ENCODE results near the gene NAV2. TPM values are rescaled to one million over a fixed set of nuclear protein-coding genes. Genes with fewer than 3 reads are reported as not detected.
"Not testable (repeated sequence)": the region's sequence is repeated elsewhere in the genome, so short reads cannot be mapped to it uniquely, and the experiment has no call there.

NAV2 gene
- total and polyA plus RNA-seq, 7 donors = 1.2 to 62.6 (median 22.1) TPM

DNA sequence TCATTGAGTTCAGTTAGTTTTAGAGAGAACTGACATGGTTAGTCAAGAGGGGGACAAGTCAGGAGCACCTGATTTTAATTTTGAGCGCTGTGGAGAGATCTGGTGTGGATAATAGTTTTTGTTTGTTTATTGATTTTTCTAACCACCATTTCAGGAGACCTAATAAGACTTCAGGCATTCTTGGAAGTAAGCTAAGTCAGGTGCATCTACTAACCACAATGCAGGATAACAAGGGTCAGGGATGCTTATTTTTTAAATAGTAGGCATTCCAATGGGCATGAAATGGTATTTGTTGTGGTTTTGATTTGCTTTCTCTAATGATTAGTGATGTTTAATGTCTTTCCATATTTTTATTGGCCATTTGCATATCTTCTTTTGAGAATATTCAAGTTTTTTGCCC is 212.1 kb downstream of the NAV2 start:
- no peak for DNase-seq
- H3K36me3 ChIP-seq = no peaks in the 10 kb centered on the region
- intact Hi-C loops (cut with DNase I) = no loop called here
- no peaks in the 10 kb centered on the region for H3K27me3 ChIP-seq
- H3K27ac ChIP-seq = no peak overlapping the region
- TF ChIP-seq POLR2A (IDR thresholded peaks at IDR 0.05) = no peak
- no peak for TF ChIP-seq POLR2AphosphoS5 (IDR thresholded peaks at IDR 0.05)
- TF ChIP-seq, protein P1, sequence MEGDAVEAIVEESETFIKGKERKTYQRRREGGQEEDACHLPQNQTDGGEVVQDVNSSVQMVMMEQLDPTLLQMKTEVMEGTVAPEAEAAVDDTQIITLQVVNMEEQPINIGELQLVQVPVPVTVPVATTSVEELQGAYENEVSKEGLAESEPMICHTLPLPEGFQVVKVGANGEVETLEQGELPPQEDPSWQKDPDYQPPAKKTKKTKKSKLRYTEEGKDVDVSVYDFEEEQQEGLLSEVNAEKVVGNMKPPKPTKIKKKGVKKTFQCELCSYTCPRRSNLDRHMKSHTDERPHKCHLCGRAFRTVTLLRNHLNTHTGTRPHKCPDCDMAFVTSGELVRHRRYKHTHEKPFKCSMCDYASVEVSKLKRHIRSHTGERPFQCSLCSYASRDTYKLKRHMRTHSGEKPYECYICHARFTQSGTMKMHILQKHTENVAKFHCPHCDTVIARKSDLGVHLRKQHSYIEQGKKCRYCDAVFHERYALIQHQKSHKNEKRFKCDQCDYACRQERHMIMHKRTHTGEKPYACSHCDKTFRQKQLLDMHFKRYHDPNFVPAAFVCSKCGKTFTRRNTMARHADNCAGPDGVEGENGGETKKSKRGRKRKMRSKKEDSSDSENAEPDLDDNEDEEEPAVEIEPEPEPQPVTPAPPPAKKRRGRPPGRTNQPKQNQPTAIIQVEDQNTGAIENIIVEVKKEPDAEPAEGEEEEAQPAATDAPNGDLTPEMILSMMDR (IDR thresholded peaks at IDR 0.05) = no peak
- no peak for TF ChIP-seq EP300 (IDR thresholded peaks at IDR 0.05)
- no peak overlapping the region for H3K4me3 ChIP-seq
- H3K4me1 ChIP-seq = peaks cover 0 to 87% (median 61%) of the 10 kb centered on the region in 4 donors
- 58 to 72% methylated on average over 1 of the region's 1 CpG for WGBS, 2 donors
- H3K9me3 ChIP-seq = no peaks in the 10 kb centered on the region

DNA sequence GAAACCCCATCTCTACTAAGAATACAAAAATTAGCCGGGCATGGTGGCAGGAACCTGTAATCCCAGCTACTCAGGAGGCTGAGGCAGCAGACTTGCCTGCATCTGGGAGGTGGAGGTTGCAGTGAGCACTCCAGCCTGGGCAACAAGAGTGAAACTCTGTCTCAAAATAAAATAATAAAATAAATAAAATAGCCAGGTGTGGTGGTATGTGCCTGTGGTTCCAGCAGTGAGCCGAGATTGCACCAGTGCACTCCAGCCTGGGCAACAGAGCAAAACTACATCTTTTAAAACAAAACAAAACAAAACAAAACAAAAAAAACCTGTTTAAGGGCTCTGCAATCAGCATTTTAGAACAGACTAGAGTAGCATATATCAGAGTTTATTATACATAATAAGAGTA is 214.8 kb downstream of the NAV2 start:
- H3K36me3 ChIP-seq; intact Hi-C loops (cut with DNase I); H3K4me3 ChIP-seq; DNase-seq; H3K9me3 ChIP-seq; H3K27me3 ChIP-seq: not testable (repeated sequence)
- Histone ChIP-seq H3K4me1 (peaks cover 0 to 86% (median 62%) of the 10 kb centered on the region in 4 donors), H3K27ac (peak overlapping the region; percentile 28 to 65 (median 57))
- 91 to 92% methylated on average over 2 of the region's 2 CpGs for WGBS, 2 donors

DNA sequence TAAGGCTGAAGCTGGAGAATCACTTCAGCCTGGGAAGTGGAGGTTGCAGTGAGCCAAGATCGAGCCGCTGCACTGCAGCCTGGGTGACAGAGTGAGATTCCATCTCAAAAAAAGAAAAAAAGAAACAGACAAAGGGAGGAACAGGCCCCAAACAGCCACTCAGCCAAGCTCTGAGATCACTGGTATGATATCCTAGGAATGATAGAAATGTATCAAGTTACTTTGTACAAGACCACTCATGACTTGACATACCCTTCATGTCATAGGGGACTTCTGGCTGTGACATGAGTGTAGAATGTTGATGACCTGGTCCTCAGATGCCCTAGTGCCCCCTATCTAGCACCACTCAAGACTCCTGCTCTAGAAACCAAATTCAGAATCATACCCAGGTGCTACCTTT is 216.5 kb downstream of the NAV2 start:
- WGBS, 2 donors = 81 to 96% methylated on average over 2 of the region's 2 CpGs
- TF ChIP-seq, protein P1 (IDR thresholded peaks at IDR 0.05) = no peak
- no peak for TF ChIP-seq EP300 (IDR thresholded peaks at IDR 0.05)
- no peak for TF ChIP-seq POLR2A (IDR thresholded peaks at IDR 0.05)
- TF ChIP-seq POLR2AphosphoS5 (IDR thresholded peaks at IDR 0.05) = no peak
- H3K27me3 ChIP-seq = no peaks in the 10 kb centered on the region
- H3K36me3 ChIP-seq = peaks cover 0 to 12% (median 6%) of the 10 kb centered on the region in 4 donors
- no peaks in the 10 kb centered on the region for H3K9me3 ChIP-seq
- intact Hi-C loops (cut with DNase I) = no loop called here
- peaks cover 0 to 87% (median 77%) of the 10 kb centered on the region in 4 donors for H3K4me1 ChIP-seq
- H3K4me3 ChIP-seq = no peak overlapping the region
- no peak for DNase-seq
- peak overlapping the region; percentile 3 to 82 (median 74) for H3K27ac ChIP-seq

DNA sequence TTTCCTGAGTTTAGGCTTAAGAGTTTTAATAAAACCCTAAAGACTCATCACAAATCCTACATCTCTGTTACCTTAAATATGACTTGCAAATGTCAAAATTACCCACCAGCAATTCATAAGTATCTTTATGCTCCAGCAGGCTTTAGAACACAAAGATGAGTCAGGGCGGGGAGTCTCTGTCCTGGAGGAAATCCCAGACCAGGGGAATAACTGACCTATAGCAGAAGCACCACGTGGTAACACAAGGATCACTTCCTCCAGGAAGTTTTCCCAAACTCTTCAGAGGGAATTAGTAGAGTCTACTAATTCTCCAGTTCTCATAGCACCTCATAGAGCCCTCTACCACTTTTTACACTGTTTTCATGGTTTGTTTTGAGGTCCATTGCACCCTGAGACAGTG is 217.0 kb downstream of the NAV2 start:
- H3K9me3 ChIP-seq = no peaks in the 10 kb centered on the region
- TF ChIP-seq, protein P1 (IDR thresholded peaks at IDR 0.05) = no peak
- TF ChIP-seq POLR2AphosphoS5 (IDR thresholded peaks at IDR 0.05) = no peak
- no peak overlapping the region for H3K4me3 ChIP-seq
- peak overlapping the region; percentile 3 to 82 (median 74) for H3K27ac ChIP-seq
- H3K36me3 ChIP-seq = peaks cover 0 to 15% (median 6%) of the 10 kb centered on the region in 4 donors
- H3K4me1 ChIP-seq = peaks cover 0 to 88% (median 82%) of the 10 kb centered on the region in 4 donors
- no peaks in the 10 kb centered on the region for H3K27me3 ChIP-seq
- intact Hi-C loops (cut with DNase I) = no loop called here
- 75 to 84% methylated on average over 2 of the region's 2 CpGs for WGBS, 2 donors
- DNase-seq = no peak

DNA sequence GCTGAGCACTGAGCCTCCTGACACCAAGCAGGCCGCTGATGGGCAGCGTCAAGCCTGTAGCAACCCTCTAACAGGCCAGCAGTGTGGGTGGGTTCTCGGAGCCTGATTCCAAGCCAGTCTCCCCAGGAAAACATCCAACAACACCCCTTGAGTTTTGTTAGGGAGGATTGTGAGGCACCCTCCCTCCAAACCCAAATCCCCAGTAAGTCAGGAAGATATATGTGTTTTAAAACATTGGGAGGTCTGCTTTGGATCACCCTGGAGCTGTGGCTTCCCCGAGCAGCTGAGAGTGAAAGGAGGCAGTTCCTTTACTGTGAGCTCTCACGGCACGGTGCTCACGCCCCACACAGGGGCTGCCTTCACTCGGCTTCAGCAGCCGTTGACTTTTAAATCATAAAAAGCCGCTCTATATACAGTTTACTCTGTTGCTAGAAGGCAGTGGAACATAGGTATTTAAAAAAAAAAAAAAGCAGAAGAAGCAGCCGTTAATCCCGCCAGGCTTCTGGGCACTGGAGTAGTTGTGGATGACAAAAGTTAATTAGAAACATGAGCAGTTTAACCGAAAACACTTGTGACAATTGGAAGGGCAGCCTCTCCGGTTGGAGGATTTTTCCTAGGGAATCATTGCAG is 218.6 kb downstream of the NAV2 start:
- TF ChIP-seq, protein P1 (IDR thresholded peaks at IDR 0.05) = no peak
- no peak for TF ChIP-seq POLR2A (IDR thresholded peaks at IDR 0.05)
- TF ChIP-seq EP300 (IDR thresholded peaks at IDR 0.05) = peak in 3 of 4 donors; percentile 42 to 76 (median 61)
- peak; percentile 90 to 96 (median 92) for TF ChIP-seq POLR2AphosphoS5 (IDR thresholded peaks at IDR 0.05)
- peak overlapping the region in 1 of 4 donors; percentile 14 for H3K4me3 ChIP-seq
- 71 to 72% methylated on average over 14 of the region's 14 CpGs for WGBS, 2 donors

More for the DNA sequence above, 218.6 kb downstream of the NAV2 start:
- Histone ChIP-seq H3K9me3 (no peaks in the 10 kb centered on the region), H3K4me1 (peaks cover 0 to 94% (median 88%) of the 10 kb centered on the region in 4 donors), H3K36me3 (peaks cover 0 to 22% (median 6%) of the 10 kb centered on the region in 4 donors), H3K27me3 (no peaks in the 10 kb centered on the region), H3K27ac (peak overlapping the region; percentile 44 to 82 (median 74))
- intact Hi-C loops (cut with DNase I) = loop anchor here (1.0 kb wide), 1 partner anchor 180 kb away; no protein-coding TSS in a partner anchor
- peak; percentile 91 for DNase-seq
